ENCODE results near the gene PIMREG.

DNA sequence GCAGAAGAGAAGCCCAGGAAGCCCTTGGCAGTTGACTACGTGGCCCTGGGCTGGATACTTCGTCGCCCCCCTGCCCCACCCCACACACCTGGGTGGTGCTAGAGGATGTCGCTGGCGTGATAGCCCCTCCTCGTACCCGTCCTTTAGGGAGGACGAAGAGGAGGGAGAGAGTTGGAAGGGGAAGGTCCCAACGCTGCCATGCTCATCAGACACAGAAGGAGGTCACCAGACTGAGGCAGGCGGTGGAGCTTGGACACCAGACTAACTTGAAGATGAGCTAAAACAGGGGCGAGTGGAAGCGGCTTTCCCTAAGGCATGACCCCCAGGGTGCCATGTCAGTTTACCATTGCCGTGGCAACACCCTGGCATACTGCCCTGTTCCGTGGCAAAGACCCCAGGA lies 20.3 kb upstream of the PIMREG start:
- TF ChIP-seq, protein P1, sequence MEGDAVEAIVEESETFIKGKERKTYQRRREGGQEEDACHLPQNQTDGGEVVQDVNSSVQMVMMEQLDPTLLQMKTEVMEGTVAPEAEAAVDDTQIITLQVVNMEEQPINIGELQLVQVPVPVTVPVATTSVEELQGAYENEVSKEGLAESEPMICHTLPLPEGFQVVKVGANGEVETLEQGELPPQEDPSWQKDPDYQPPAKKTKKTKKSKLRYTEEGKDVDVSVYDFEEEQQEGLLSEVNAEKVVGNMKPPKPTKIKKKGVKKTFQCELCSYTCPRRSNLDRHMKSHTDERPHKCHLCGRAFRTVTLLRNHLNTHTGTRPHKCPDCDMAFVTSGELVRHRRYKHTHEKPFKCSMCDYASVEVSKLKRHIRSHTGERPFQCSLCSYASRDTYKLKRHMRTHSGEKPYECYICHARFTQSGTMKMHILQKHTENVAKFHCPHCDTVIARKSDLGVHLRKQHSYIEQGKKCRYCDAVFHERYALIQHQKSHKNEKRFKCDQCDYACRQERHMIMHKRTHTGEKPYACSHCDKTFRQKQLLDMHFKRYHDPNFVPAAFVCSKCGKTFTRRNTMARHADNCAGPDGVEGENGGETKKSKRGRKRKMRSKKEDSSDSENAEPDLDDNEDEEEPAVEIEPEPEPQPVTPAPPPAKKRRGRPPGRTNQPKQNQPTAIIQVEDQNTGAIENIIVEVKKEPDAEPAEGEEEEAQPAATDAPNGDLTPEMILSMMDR (IDR thresholded peaks at IDR 0.05) = no peak
- TF ChIP-seq POLR2A (IDR thresholded peaks at IDR 0.05) (no peak), EP300 (IDR thresholded peaks at IDR 0.05) (no peak)
